Adrenal gland (tissue), 12 donors: Measurements from ENCODE around the gene PPOX. TPM values are rescaled to one million over a fixed set of nuclear protein-coding genes. Genes with fewer than 3 reads are reported as not detected.

ENCODE experiments used
- DNase-seq, 7 donors: peaks; one replicate each; pipeline ENCODE4 v3.0.0-alpha.2; 2019 to 2020
- H3K27ac ChIP-seq, 5 donors: fragments of 200-600 bp; sonication (generic) in 4 of 5; 1 replicate in 3 of 5; 2 replicates in 2 of 5; pipeline versions ENCODE4 v1.5.1 to v1.8.0; 2016 to 2020; ENCODE audit warnings: mild to moderate bottlenecking in 1 of 5
- H3K27me3 ChIP-seq: fragments of 200-600 bp; 2 replicates; pipeline ENCODE4 v1.8.0; 2021
- H3K36me3 ChIP-seq, 2 donors: fragments of 200-600 bp; replicated peaks in 1 of 2; 1 replicate in 1 of 2; 2 replicates in 1 of 2; pipeline versions ENCODE4 v1.5.1 to v1.8.0; 2018 to 2022
- H3K4me1 ChIP-seq, 2 donors: fragments of 200-600 bp; replicated peaks in 1 of 2; 1 replicate in 1 of 2; 2 replicates in 1 of 2; pipeline versions ENCODE4 v1.5.1 to v1.8.0; 2018 to 2021
- H3K4me3 ChIP-seq, 4 donors: fragments of 200-600 bp; sonication (generic) in 3 of 4; one replicate each; pipeline ENCODE4 v1.5.1; 2016 to 2018
- H3K9me3 ChIP-seq, 3 donors: fragments of 200-600 bp; sonication (generic) in 1 of 3; replicated peaks in 1 of 3; 1 replicate in 2 of 3; 2 replicates in 1 of 3; pipeline versions ENCODE4 v1.5.1 to v1.8.0; 2016 to 2021
- POLR2A ChIP-seq, 2 donors: fragments of 450-650 bp; IDR thresholded peaks; one replicate each; pipeline ENCODE4 v1.6.1; 2017; ENCODE audit warnings: antibody characterized with exemption in 2 of 2, mild to moderate bottlenecking in 2 of 2, moderate library complexity in 1 of 2
- WGBS, 4 donors: extraction: QIAGEN DNeasy Blood & Tissue Kit in 2 of 4; methylation state at CpG; one replicate each; pipeline versions ENCODE4 v1.1.5 to v1.1.7; 2013 to 2017; 5-methylcytosine and 5-hydroxymethylcytosine counted together
- intact Hi-C, 2 donors: fragments of 100-400 bp; cut with DNase I; formaldehyde crosslinking; loops; one replicate each; pipeline versions ENCODE4 v1.14.1 to v1.15.0; 2022 to 2023
- polyA plus RNA-seq, 3 donors: library from polyadenylated mRNA; stranded (reverse); fragments of 200-250 nt in 2 of 3; fragments of 350-450 nt in 1 of 3; fragmentation: Illumina TruSeq in 1 of 3; extraction: RNeasy Lipid Tissue Mini Kit (QIAGEN cat#74804) in 1 of 3; gene quantifications; one replicate each; pipeline ENCODE4 v1.2.3, GENCODE V29; 2013 to 2014
- total RNA-seq, 9 donors: library from RNA; depleted of rRNA in 4 of 9; stranded (reverse); fragments of >200 nt in 4 of 9; fragments of 120-200 nt in 1 of 9; fragmentation: NEBNext Ultra II Directional in 1 of 9; extraction: Animal tissue kit (Norgen Biotek cat#: 25700) in 1 of 9; gene quantifications; one replicate each; pipeline versions ENCODE4 v1.1.0 to v1.2.4, GENCODE V29; 2013 to 2023
- TF ChIP-seq, protein P1 (sequence below), 6 experiments: fragments of 450-650 bp in 4 of 6; fragments of 200-600 bp in 2 of 6; sonication (generic) in 1 of 6; IDR thresholded peaks; 1 replicate in 5 of 6; 2 replicates in 1 of 6; pipeline versions ENCODE4 v1.5.1 to v1.8.0; 2016 to 2021; ENCODE audit warnings: antibody characterized with exemption in 6 of 6, mild to moderate bottlenecking in 2 of 6, moderate library complexity in 1 of 6
- donor health status: healthy with polysubstance abuse.
- donor health status: Bipolar disorder and iron deficiency.
- donor health status: DM: yes; HTN: yes; CAD: no.
- donor health status: DM: no; HTN: no; CAD: no.
- donor health status: DM: no; HTN: no; CAD: no.
- donor health status: DM: yes; HTN: yes; CAD: no.

Gene PPOX
- total and polyA plus RNA-seq, 12 donors, result 13.2 to 268 (median 39.0) TPM

DNA sequence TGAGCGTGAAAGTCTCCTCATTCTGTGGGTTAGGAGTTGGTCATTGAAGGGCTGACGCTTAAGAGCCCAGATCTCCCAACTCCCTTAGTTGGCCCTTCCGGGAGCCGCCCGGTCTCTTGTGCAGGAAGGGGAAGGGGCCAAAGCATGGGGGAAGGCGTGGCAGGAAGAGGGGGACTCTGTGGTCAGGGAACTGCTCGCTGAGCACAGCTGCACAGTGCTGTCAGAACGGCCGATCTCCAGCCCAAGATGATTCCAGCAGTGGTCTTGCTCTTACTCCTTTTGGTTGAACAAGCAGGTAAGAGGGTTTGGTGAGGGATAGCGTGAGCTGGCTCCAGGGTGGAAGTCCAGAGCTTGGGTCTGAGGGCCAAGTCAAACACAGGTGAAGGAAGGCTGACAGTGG, 48.9 kb downstream of the PPOX start, which contains the start of gene FCER1G:
Gene FCER1G (plus strand): TSS at position 220 of the 400 bp plus-strand sequence. CDS start 27 bp downstream, at position 247.
- Histone ChIP-seq H3K4me3 (peak within 1 kb of the TSS in 1 of 4 donors; percentile 29), H3K4me1 (peaks cover 0 to 10% of the 10 kb centered on the region in 2 donors), H3K27me3 (no peaks in the 10 kb centered on the region), H3K9me3 (no peaks in the 10 kb centered on the region), H3K36me3 (peaks cover 0 to 50% of the 10 kb centered on the region in 2 donors), H3K27ac (peak within 1 kb of the TSS in 4 of 5 donors; percentile 28 to 85 (median 58))
- peak in 4 of 7 donors; percentile 47 to 74 (median 55) for DNase-seq
- peak; percentile 30 to 49 for TF ChIP-seq POLR2A (IDR thresholded peaks at IDR 0.05)
- TF ChIP-seq, protein P1, sequence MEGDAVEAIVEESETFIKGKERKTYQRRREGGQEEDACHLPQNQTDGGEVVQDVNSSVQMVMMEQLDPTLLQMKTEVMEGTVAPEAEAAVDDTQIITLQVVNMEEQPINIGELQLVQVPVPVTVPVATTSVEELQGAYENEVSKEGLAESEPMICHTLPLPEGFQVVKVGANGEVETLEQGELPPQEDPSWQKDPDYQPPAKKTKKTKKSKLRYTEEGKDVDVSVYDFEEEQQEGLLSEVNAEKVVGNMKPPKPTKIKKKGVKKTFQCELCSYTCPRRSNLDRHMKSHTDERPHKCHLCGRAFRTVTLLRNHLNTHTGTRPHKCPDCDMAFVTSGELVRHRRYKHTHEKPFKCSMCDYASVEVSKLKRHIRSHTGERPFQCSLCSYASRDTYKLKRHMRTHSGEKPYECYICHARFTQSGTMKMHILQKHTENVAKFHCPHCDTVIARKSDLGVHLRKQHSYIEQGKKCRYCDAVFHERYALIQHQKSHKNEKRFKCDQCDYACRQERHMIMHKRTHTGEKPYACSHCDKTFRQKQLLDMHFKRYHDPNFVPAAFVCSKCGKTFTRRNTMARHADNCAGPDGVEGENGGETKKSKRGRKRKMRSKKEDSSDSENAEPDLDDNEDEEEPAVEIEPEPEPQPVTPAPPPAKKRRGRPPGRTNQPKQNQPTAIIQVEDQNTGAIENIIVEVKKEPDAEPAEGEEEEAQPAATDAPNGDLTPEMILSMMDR (IDR thresholded peaks at IDR 0.05), result no peak
- 72 to 84% (median 81%) methylated on average over 9 to 10 of the region's 10 CpGs for WGBS, 4 donors
- intact Hi-C loops, result no loop called here

DNA sequence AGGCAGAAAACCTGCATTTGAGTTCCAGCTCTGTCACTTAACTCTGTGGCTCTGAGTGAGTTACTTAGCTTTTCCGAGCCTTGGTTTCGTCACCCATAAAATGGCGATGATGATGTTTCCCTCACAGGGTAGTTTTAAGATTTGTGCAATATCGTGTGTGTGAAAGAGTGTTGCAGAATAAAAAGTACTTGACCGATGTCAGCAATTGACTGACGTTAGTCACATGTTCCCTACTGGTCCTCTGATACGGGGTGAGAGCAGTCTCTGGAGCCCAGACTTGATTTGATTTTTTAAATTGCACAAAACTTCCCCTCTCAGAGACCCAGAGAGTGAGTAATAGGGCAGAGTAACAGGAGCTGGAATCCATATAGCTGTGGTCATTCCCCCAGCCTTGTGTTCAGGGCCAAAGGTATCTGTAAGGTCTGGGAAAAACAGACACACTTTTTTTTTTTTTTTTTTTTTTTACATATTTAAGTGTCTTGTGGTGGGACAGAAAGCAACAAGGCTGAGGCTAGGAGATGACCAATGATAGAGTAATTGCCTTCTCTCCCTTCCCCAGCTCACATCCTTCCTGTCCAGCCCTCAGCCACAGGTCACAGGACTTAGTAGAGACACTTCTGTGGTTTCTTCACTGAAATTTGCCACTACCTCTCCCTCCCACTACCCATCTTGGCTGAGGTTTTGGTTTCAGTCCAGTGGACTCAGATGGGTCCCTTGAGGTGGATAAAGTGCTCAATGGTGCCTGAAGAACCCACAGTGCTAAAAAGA, 50.9 kb downstream of the PPOX start:
- WGBS, 4 donors, result 18 to 41% (median 35%) methylated on average over 7 of the region's 7 CpGs
- Histone ChIP-seq H3K9me3 (no peaks in the 10 kb centered on the region), H3K4me3 (peak overlapping the region in 1 of 4 donors; percentile 29), H3K27me3 (no peaks in the 10 kb centered on the region), H3K27ac (peak overlapping the region; percentile 36 to 88 (median 63)), H3K4me1 (peaks cover 0 to 8% of the 10 kb centered on the region in 2 donors), H3K36me3 (peaks cover 0 to 29% of the 10 kb centered on the region in 2 donors)
- DNase-seq, result peak in 3 of 7 donors; percentile 18 to 40 (median 21)
- intact Hi-C loops, result no loop called here
- TF ChIP-seq, protein P1 (IDR thresholded peaks at IDR 0.05), result no peak
- no peak for TF ChIP-seq POLR2A (IDR thresholded peaks at IDR 0.05)

DNA sequence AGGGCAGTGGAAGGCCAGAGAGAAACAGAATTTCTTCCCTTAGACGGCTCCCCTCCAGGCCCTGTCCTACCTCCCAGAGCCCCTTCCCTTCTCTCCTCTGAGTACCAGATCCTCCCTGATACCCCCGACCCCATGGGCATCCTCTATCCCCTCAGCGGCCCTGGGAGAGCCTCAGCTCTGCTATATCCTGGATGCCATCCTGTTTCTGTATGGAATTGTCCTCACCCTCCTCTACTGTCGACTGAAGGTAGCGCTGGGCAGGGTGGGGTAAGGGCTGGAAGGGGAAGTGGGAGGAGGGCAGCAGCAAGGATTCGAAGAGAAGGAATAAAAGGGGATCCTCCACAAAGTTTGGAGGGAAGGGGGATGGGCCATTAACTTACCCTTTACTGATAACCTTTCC, 51.6 kb downstream of the PPOX start:
- intact Hi-C loops, result no loop called here
- peaks cover 0 to 22% of the 10 kb centered on the region in 2 donors for H3K36me3 ChIP-seq
- peaks cover 0 to 8% of the 10 kb centered on the region in 2 donors for H3K4me1 ChIP-seq
- H3K27ac ChIP-seq, result peak overlapping the region in 4 of 5 donors; percentile 27 to 88 (median 53)
- no peak for TF ChIP-seq POLR2A (IDR thresholded peaks at IDR 0.05)
- TF ChIP-seq, protein P1 (IDR thresholded peaks at IDR 0.05), result no peak
- 58 to 80% (median 73%) methylated on average over 6 of the region's 6 CpGs for WGBS, 4 donors
- no peaks in the 10 kb centered on the region for H3K9me3 ChIP-seq
- no peaks in the 10 kb centered on the region for H3K27me3 ChIP-seq
- H3K4me3 ChIP-seq, result peak overlapping the region in 1 of 4 donors; percentile 15
- peak in 1 of 7 donors; percentile 7 for DNase-seq

DNA sequence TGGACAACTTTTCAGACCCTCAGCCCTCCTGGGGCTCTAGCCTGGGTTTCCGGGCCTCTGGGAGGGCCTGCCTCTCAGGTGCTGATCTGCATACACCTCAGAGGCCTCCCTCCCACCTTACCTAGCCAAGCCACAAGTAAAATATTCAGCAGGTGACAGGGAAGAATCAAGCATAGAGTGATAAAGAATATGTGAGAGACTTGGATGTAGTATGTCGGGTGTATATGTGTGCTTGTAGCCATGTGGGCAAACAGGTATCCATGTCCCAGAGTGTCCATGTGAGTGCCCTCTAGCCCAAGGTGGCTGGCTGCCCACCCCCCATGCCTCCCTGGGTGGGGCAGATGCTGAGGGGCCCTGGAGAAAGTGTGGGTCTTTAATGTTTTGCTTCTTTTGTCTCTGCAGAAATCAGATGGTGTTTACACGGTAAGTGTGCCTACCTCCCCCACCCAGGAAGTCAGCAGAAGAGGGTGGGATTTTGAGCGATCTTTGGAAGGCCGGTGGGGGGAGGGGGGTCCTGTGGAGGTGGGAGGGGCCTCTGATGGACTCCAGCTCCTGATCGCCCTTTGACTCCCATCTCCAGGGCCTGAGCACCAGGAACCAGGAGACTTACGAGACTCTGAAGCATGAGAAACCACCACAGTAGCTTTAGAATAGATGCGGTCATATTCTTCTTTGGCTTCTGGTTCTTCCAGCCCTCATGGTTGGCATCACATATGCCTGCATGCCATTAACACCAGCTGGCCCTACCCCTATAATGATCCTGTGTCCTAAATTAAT, 52.3 kb downstream of the PPOX start:
- H3K27me3 ChIP-seq, result no peaks in the 10 kb centered on the region
- no peaks in the 10 kb centered on the region for H3K9me3 ChIP-seq
- intact Hi-C loops, result no loop called here
- TF ChIP-seq, protein P1 (IDR thresholded peaks at IDR 0.05), result no peak
- TF ChIP-seq POLR2A (IDR thresholded peaks at IDR 0.05), result no peak
- peaks cover 0 to 15% of the 10 kb centered on the region in 2 donors for H3K36me3 ChIP-seq
- peak overlapping the region in 1 of 5 donors; percentile 77 for H3K27ac ChIP-seq
- H3K4me1 ChIP-seq, result peaks cover 0 to 8% of the 10 kb centered on the region in 2 donors
- WGBS, 4 donors, result 70 to 80% (median 76%) methylated on average over 7 to 8 of the region's 8 CpGs
- H3K4me3 ChIP-seq, result peak overlapping the region in 1 of 4 donors; percentile 15
- DNase-seq, result peak in 1 of 7 donors; percentile 9
